ENCODE measurements around the gene PCDHA13. TPM values are rescaled to one million over a fixed set of nuclear protein-coding genes. Genes with fewer than 3 reads are reported as not detected.
"Not testable (repeated sequence)": the region's sequence is repeated elsewhere in the genome, so short reads cannot be mapped to it uniquely, and the experiment has no call there.

PCDHA13 gene, protein sequence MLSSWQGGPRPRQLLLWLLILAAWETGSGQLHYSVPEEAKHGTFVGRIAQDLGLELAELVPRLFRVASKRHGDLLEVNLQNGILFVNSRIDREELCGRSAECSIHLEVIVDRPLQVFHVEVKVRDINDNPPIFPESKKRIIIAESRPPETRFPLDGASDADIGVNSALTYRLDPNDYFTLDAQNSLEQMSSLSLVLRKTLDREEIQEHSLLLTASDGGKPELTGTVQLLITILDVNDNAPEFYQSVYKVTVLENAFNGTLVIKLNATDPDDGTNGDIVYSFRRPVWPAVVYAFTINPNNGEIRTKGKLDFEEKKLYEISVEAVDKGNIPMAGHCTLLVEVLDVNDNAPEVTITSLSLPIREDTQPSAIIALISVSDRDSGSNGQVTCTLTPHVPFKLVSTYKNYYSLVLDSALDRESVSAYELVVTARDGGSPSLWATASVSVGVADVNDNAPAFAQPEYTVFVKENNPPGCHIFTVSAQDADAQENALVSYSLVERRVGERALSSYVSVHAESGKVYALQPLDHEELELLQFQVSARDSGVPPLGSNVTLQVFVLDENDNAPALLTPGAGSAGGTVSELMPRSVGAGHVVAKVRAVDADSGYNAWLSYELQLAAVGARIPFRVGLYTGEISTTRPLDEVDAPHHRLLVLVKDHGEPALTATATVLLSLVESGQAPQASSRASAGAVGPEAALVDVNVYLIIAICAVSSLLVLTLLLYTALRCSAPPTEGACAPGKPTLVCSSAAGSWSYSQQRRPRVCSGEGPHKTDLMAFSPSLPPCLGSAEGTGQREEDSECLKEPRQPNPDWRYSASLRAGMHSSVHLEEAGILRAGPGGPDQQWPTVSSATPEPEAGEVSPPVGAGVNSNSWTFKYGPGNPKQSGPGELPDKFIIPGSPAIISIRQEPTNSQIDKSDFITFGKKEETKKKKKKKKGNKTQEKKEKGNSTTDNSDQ
- total RNA-seq (ENCODE audit: low replicate concordance): 2.6 and 5.1 TPM in 2 replicates
- long read RNA-seq, full-length matches to known transcripts: 1 of 33 reads
- long read RNA-seq, partial matches to known transcripts: 8 of 33 reads
- long read RNA-seq, other reads (novel, unspliced or antisense): 24 of 33 reads

- Mint-ChIP-seq H3K9me3 (peaks cover 30% of the 10 kb centered on the region), H3K36me3 (peaks cover 42% of the 10 kb centered on the region), H3K4me3 (no peak within 1 kb of the TSS), H3K27ac (peak within 1 kb of the TSS; percentile 6), H3K27me3 (no peaks in the 10 kb centered on the region), H3K4me1 (ENCODE audit: unreplicated experiment) (no peaks in the 10 kb centered on the region)
- no peak for DNase-seq (ENCODE audit: extremely low spot score, unreplicated experiment)
- no peak for TF ChIP-seq CTCF (conservative IDR thresholded peaks at IDR 0.05)
Measured at GRCh38 chr5:140881889-140882590, at the start of gene PCDHA13. TSS of gene PCDHA13 (plus strand) at chr5:140882124. CDS start at chr5:140882269, 145 bp downstream.

DNA sequence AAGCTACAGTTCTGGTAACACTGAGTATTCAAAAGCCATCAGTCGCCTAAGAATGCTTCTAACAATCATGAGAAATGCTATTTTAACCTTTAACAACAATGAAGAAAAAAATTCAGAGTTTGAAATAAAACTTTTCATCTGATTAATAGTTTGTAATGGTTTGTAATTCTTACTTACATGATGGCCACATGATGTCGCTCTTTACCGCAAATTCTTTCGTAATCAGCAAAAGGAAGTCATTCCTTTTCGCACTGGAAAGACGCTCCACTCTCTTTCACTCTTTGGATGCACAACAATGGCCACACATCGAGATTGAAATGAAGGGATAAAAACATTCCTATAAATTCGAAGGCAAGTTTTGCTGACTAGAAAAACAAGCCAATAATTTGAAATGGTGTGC is 47.9 kb upstream of the PCDHA13 start, which contains the start of gene PCDHA7:
TSS of gene PCDHA7 (plus strand) at position 277 of the 400 bp plus-strand sequence. CDS start at position 392, 115 bp downstream.
- no peak for TF ChIP-seq CTCF (conservative IDR thresholded peaks at IDR 0.05)
- H3K4me3 Mint-ChIP-seq: peak within 1 kb of the TSS; percentile 86
- peak within 1 kb of the TSS; percentile 54 for H3K27ac Mint-ChIP-seq
- DNase-seq (ENCODE audit: extremely low spot score, unreplicated experiment): no peak
- H3K4me1 Mint-ChIP-seq (ENCODE audit: unreplicated experiment): no peaks in the 10 kb centered on the region
- peaks cover 33% of the 10 kb centered on the region for H3K36me3 Mint-ChIP-seq
- H3K9me3 Mint-ChIP-seq: peaks cover 9% of the 10 kb centered on the region
- H3K27me3 Mint-ChIP-seq: no peaks in the 10 kb centered on the region

- H3K4me1 Mint-ChIP-seq (ENCODE audit: unreplicated experiment); H3K27me3 Mint-ChIP-seq; H3K9me3 Mint-ChIP-seq; DNase-seq (ENCODE audit: extremely low spot score, unreplicated experiment): not testable (repeated sequence)
- H3K4me3 Mint-ChIP-seq: peak overlapping the region; percentile 86
- H3K36me3 Mint-ChIP-seq: peaks cover 35% of the 10 kb centered on the region
- H3K27ac Mint-ChIP-seq: peak overlapping the region; percentile 54
Measured at GRCh38 chr5:140834439-140835008, 47.4 kb upstream of the PCDHA13 start.

GRCh38 chr5:140835622-140836510 is 46.1 kb upstream of the PCDHA13 start:
- H3K27me3 Mint-ChIP-seq: no peaks in the 10 kb centered on the region
- TF ChIP-seq CTCF (conservative IDR thresholded peaks at IDR 0.05): no peak
- no peak overlapping the region for H3K27ac Mint-ChIP-seq
- H3K9me3 Mint-ChIP-seq: peaks cover 15% of the 10 kb centered on the region
- H3K36me3 Mint-ChIP-seq: peaks cover 40% of the 10 kb centered on the region
- no peak for DNase-seq (ENCODE audit: extremely low spot score, unreplicated experiment)
- no peak overlapping the region for H3K4me3 Mint-ChIP-seq
- H3K4me1 Mint-ChIP-seq (ENCODE audit: unreplicated experiment): no peaks in the 10 kb centered on the region

All from type B pancreatic cell (in vitro differentiated cells).